MCF 10A (cell line): ENCODE data around the gene AP4S1. TPM values are rescaled to one million over a fixed set of nuclear protein-coding genes. Genes with fewer than 3 reads are reported as not detected.

ENCODE experiments used
- microRNA-seq: library from miRNA; unstranded; fragments of <30 nt; microRNA quantifications from one replicate; pipeline ENCODE4 v1.2.0, GENCODE V29; 2022
- total RNA-seq: library from RNA; stranded (reverse); gene quantifications from 2 replicates; pipeline ENCODE4 v1.2.3, GENCODE V29; 2022

AP4S1 gene
- total RNA-seq, 1 experiment from 2014 or later: 13.4 TPM

Small RNAs within 50 kb of the gene (microRNA-seq; reads per million reads assigned to microRNA genes)
- 18.4 reads per million, percentile 56 among the genes with 10 or more reads in this experiment for gene MIR624

Other genes with a start within 250 kb of the AP4S1 start
- gene COCH, start 151.1 kb upstream of the AP4S1 start, total RNA-seq: 0.23 TPM in 1 of 2 replicates, not detected in the other
- gene STRN3, start 730 bp downstream of the AP4S1 start, total RNA-seq: 36.6 and 40.7 TPM in 2 replicates
- gene HECTD1, start 182.1 kb downstream of the AP4S1 start, total RNA-seq: 122 and 139 TPM in 2 replicates